HCT116 (cell line): ENCODE measurements around the gene STAMBPL1. TPM values are rescaled to one million over a fixed set of nuclear protein-coding genes. Genes with fewer than 3 reads are reported as not detected.

Experiments used
- ATAC-seq: fragments of 200-7000 bp; cut with Tn5 transposase; 2 replicates; pipeline ENCODE4 v1.9.1; 2020; ENCODE audit warnings: mild to moderate bottlenecking, moderate library complexity
- BruUV-seq: library from RNA; stranded (reverse); fragments of 400-500 nt; replicated peaks from 2 replicates; lab custom pipeline; 2021; lab: Mats Ljungman, UMichigan
- CTCF ChIA-PET: fragments of 300-600 bp; sonication (Branson Sonifier 250); formaldehyde crosslinking; loops from one replicate; lab custom pipeline; 2021; ENCODE audit warnings: antibody characterized with exemption; lab: Charles Lee
- POLR2A ChIA-PET: fragments of 300-600, 350-600 bp; sonication (Branson Sonifier 250); formaldehyde crosslinking; loops from one replicate; lab custom pipeline; 2021; ENCODE audit warnings: antibody characterized with exemption; lab: Charles Lee
- RAD21 ChIA-PET, 2 experiments: fragments of 300-600 bp; sonication (Branson Sonifier 250); formaldehyde crosslinking; loops; one replicate each; lab custom pipeline; 2023; ENCODE audit warnings: low total read pairs in 2 of 2; ENCODE audit not compliant: uncharacterized antibody in 2 of 2, unreplicated experiment in 2 of 2, low non-redundant PET in 1 of 2; lab: Charles Lee
- DNase-seq: peaks from one replicate; pipeline ENCODE4 v3.0.0-alpha.2; 2010; ENCODE audit warnings: low read depth, low spot score
- H2AFZ ChIP-seq: fragments of 200-600 bp; shearing (Covaris generic), sonication (generic); 2 replicates; pipeline ENCODE4 v1.6.1; 2017; ENCODE audit warnings: low read depth, mixed run types, mixed read lengths, antibody characterized with exemption, low read length; ENCODE audit not compliant: poor library complexity, severe bottlenecking
- H3K27ac ChIP-seq: 2 replicates; pipeline ENCODE4 v1.5.1; 2012; ENCODE audit warnings: low read depth, low read length
- H3K27me3 ChIP-seq: fragments of 200-600 bp; sonication (generic); 2 replicates; pipeline ENCODE4 v1.6.1; 2016; ENCODE audit warnings: mixed run types, low read length, mixed read lengths; ENCODE audit not compliant: insufficient read depth
- H3K36me3 ChIP-seq, 2 experiments: fragments of 200-500 bp in 1 of 2; fragments of 200-600 bp in 1 of 2; sonication (Bioruptor generic) in 1 of 2; sonication (generic) in 1 of 2; 2 replicates each; pipeline versions ENCODE4 v1.5.1 to v1.6.1; 2014 to 2016; ENCODE audit warnings: low read length in 2 of 2, inconsistent platforms in 1 of 2, mixed read lengths in 1 of 2, mixed run types in 1 of 2; ENCODE audit not compliant: insufficient read depth in 2 of 2, control insufficient read depth in 1 of 2
- H3K4me1 ChIP-seq, 2 experiments: fragments of 200-600 bp in 1 of 2; sonication (generic) in 1 of 2; 2 replicates each; pipeline versions ENCODE4 v1.5.1 to v1.6.1; 2012 to 2017; ENCODE audit warnings: low read length in 2 of 2, inconsistent platforms in 1 of 2, mild to moderate bottlenecking in 1 of 2, mixed read lengths in 1 of 2, mixed run types in 1 of 2, moderate library complexity in 1 of 2; ENCODE audit not compliant: insufficient read depth in 2 of 2, control insufficient read depth in 1 of 2
- H3K4me2 ChIP-seq: fragments of 200-600 bp; sonication (generic); 2 replicates; pipeline ENCODE4 v1.6.1; 2017; ENCODE audit warnings: mixed run types, low read length, mixed read lengths
- H3K4me3 ChIP-seq, 2 experiments: fragments of 200-600 bp in 1 of 2; sonication (generic) in 1 of 2; replicated peaks in 1 of 2; 2 replicates each; pipeline ENCODE4 v1.5.1; 2011 to 2016; ENCODE audit warnings: low read length in 2 of 2, control low read depth in 1 of 2, low read depth in 1 of 2, mild to moderate bottlenecking in 1 of 2, mixed read lengths in 1 of 2, mixed run types in 1 of 2
- H3K79me2 ChIP-seq: fragments of 200-600 bp; sonication (generic); 2 replicates; pipeline ENCODE4 v1.6.1; 2017; ENCODE audit warnings: mild to moderate bottlenecking, mixed run types, low read length, moderate library complexity, mixed read lengths; ENCODE audit not compliant: insufficient read depth
- H3K9ac ChIP-seq: fragments of 200-600 bp; sonication (generic); 2 replicates; pipeline ENCODE4 v1.6.1; 2016; ENCODE audit warnings: low read length, mixed read lengths
- H3K9me2 ChIP-seq: fragments of 200-600 bp; sonication (generic), shearing (Covaris generic); 2 replicates; pipeline ENCODE4 v1.6.1; 2017; ENCODE audit warnings: mixed run types, mild to moderate bottlenecking, moderate library complexity; ENCODE audit not compliant: insufficient read depth
- H3K9me3 ChIP-seq, 2 experiments: fragments of 200-500 bp in 1 of 2; fragments of 200-600 bp in 1 of 2; sonication (Bioruptor generic) in 1 of 2; sonication (generic) in 1 of 2; 2 replicates each; pipeline ENCODE4 v1.6.1; 2014 to 2017; ENCODE audit warnings: low read length in 2 of 2, mixed read lengths in 2 of 2, inconsistent platforms in 1 of 2, low read depth in 1 of 2, mild to moderate bottlenecking in 1 of 2, mixed run types in 1 of 2, moderate library complexity in 1 of 2; ENCODE audit not compliant: control insufficient read depth in 1 of 2, insufficient read depth in 1 of 2
- H4K20me1 ChIP-seq: fragments of 200-600 bp; sonication (generic), shearing (Covaris generic); 2 replicates; pipeline ENCODE4 v1.6.1; 2017; ENCODE audit warnings: mixed run types, mild to moderate bottlenecking, moderate library complexity; ENCODE audit not compliant: insufficient read depth
- ATF3 ChIP-seq: IDR thresholded peaks from 2 replicates; pipeline ENCODE4 v1.6.1; 2012
- CEBPB ChIP-seq: IDR thresholded peaks from 2 replicates; pipeline ENCODE4 v1.6.1; 2012; ENCODE audit warnings: low read depth
- EGR1 ChIP-seq: IDR thresholded peaks from 2 replicates; pipeline ENCODE4 v1.6.1; 2012; ENCODE audit warnings: low read depth
- ELF1 ChIP-seq: IDR thresholded peaks from 2 replicates; pipeline ENCODE4 v1.6.1; 2012; ENCODE audit warnings: low read depth, borderline replicate concordance
- EZH2 ChIP-seq: fragments of 200-600 bp; sonication (generic); IDR thresholded peaks from 2 replicates; pipeline ENCODE4 v1.6.1; 2017; ENCODE audit warnings: antibody characterized with exemption, mixed run types
- EZH2phosphoT487 ChIP-seq: fragments of 200-600 bp; IDR thresholded peaks from 2 replicates; pipeline ENCODE4 v1.6.1; 2018; ENCODE audit warnings: antibody characterized with exemption, borderline replicate concordance
- JUND ChIP-seq: IDR thresholded peaks from 2 replicates; pipeline ENCODE4 v1.6.1; 2012
- MAX ChIP-seq: IDR thresholded peaks from 2 replicates; pipeline ENCODE4 v1.6.1; 2012
- POLR2A ChIP-seq: IDR thresholded peaks from 2 replicates; pipeline ENCODE4 v1.7.0; 2011; ENCODE audit warnings: borderline replicate concordance; ENCODE audit not compliant: insufficient read depth, insufficient read length; ENCODE audit errors: extremely low read depth
- POLR2AphosphoS5 ChIP-seq: IDR thresholded peaks from 2 replicates; pipeline ENCODE4 v1.6.1; 2011; ENCODE audit warnings: mild to moderate bottlenecking, low read depth, low read length, moderate library complexity
- RAD21 ChIP-seq: IDR thresholded peaks from 2 replicates; pipeline ENCODE4 v1.6.1; 2012; ENCODE audit warnings: low read depth, mild to moderate bottlenecking
- REST ChIP-seq: IDR thresholded peaks from 2 replicates; pipeline ENCODE4 v1.6.1; 2012; ENCODE audit warnings: low read depth
- SIN3A ChIP-seq: IDR thresholded peaks from 2 replicates; pipeline ENCODE4 v1.6.1; 2012; ENCODE audit warnings: low read depth
- SP1 ChIP-seq: IDR thresholded peaks from 2 replicates; pipeline ENCODE4 v1.6.1; 2012; ENCODE audit warnings: low read depth
- SRF ChIP-seq: IDR thresholded peaks from 2 replicates; pipeline ENCODE4 v1.6.1; 2012; ENCODE audit warnings: low read depth
- TCF7L2 ChIP-seq: IDR thresholded peaks from 2 replicates; pipeline ENCODE4 v1.7.0; 2011; ENCODE audit warnings: borderline replicate concordance, inconsistent platforms; ENCODE audit not compliant: insufficient read depth, insufficient read length; ENCODE audit errors: extremely low read depth
- YY1 ChIP-seq: IDR thresholded peaks from 2 replicates; pipeline ENCODE4 v1.6.1; 2011; ENCODE audit warnings: low read length, low read depth, moderate library complexity, mild to moderate bottlenecking; ENCODE audit not compliant: insufficient replicate concordance; ENCODE audit errors: extremely low read depth
- ZFX ChIP-seq: fragments of 450-650 bp; IDR thresholded peaks from 2 replicates; pipeline ENCODE4 v1.6.1; 2017
- ZNF274 ChIP-seq: fragments of 200-500 bp; sonication (Bioruptor generic); IDR thresholded peaks from 2 replicates; pipeline ENCODE4 v1.6.1; 2014; ENCODE audit warnings: mild to moderate bottlenecking, low read depth, low read length, inconsistent platforms
- intact Hi-C: fragments of 100-400 bp; cut with micrococcal nuclease; formaldehyde crosslinking; loops from 2 replicates; pipeline ENCODE4 v1.10.0; 2022
- total RNA-seq: library from RNA; stranded (reverse); gene quantifications from one replicate; pipeline ENCODE4 v1.2.1, GENCODE V29; 2021; ENCODE audit not compliant: unreplicated experiment
- TF ChIP-seq, protein P1 (sequence below), 3 experiments: fragments of 200-600 bp in 1 of 3; sonication (generic) in 1 of 3; IDR thresholded peaks in 2 of 3; conservative IDR thresholded peaks in 1 of 3; 2 replicates each; pipeline ENCODE4 v1.5.1; 2012 to 2017; ENCODE audit warnings: low read depth in 2 of 3, low read length in 2 of 3, antibody characterized with exemption in 1 of 3, borderline replicate concordance in 1 of 3, control low read depth in 1 of 3, mild to moderate bottlenecking in 1 of 3, mixed read lengths in 1 of 3, mixed run types in 1 of 3, moderate library complexity in 1 of 3; ENCODE audit not compliant: insufficient read depth in 1 of 3
- TF ChIP-seq, protein P2 (sequence below): IDR thresholded peaks from 2 replicates; pipeline ENCODE4 v1.6.1; 2011; ENCODE audit warnings: mild to moderate bottlenecking, low read length, moderate library complexity; ENCODE audit not compliant: insufficient replicate concordance; ENCODE audit errors: extremely low read depth

Gene STAMBPL1
- total RNA-seq, 1 experiment from 2014 or later: 11.0 TPM

- DNase-seq (peak; percentile 18), ATAC-seq (no peak)
- intact Hi-C loops: no loop called here
- peak overlapping the region; percentile 64 for H3K4me2 ChIP-seq
- RAD21 ChIA-PET: no interaction called here
- H3K4me1 ChIP-seq: peaks cover 19 to 45% of the 10 kb centered on the region in 2 experiments
- POLR2A ChIA-PET: interaction anchor here (1.1 kb wide), 1 partner anchor 33 kb away, joined by 3 read pairs; no protein-coding TSS in a partner anchor
- peak overlapping the region; percentile 1; the same call in 1 of the 2 replicates for H3K27ac ChIP-seq
- H2AFZ ChIP-seq: peak overlapping the region; percentile 44
- no peaks in the 10 kb centered on the region for H3K9me2 ChIP-seq
- H3K9me3 ChIP-seq: no peaks in the 10 kb centered on the region
- BruUV-seq: no TSS peak
- no peaks in the 10 kb centered on the region for H3K36me3 ChIP-seq
- CTCF ChIA-PET: no interaction called here
- H4K20me1 ChIP-seq: no peaks in the 10 kb centered on the region
- no peaks in the 10 kb centered on the region for H3K79me2 ChIP-seq
- peak overlapping the region in 1 of 2 experiments; percentile 41; a peak in 2 of 4 replicates for H3K4me3 ChIP-seq
- H3K27me3 ChIP-seq: no peaks in the 10 kb centered on the region
- 0 out of 2 replicates have a peak overlapping the region, but pooled peaks have one; percentile 0 for H3K9ac ChIP-seq
- TF ChIP-seq ZFX (no peak), REST (no peak), ELF1 (no peak), MAX (no peak), TCF7L2 (no peak), EZH2phosphoT487 (no peak), JUND (peak; percentile 68), CEBPB (peak; percentile 79), POLR2AphosphoS5 (no peak), EGR1 (no peak), SIN3A (no peak), EZH2 (no peak), POLR2A (no peak), ATF3 (no peak), ZNF274 (no peak), RAD21 (no peak), SP1 (peak; percentile 66), YY1 (no peak), SRF (peak; percentile 27; the same call in 1 of the 2 replicates)
- TF ChIP-seq, protein P1, sequence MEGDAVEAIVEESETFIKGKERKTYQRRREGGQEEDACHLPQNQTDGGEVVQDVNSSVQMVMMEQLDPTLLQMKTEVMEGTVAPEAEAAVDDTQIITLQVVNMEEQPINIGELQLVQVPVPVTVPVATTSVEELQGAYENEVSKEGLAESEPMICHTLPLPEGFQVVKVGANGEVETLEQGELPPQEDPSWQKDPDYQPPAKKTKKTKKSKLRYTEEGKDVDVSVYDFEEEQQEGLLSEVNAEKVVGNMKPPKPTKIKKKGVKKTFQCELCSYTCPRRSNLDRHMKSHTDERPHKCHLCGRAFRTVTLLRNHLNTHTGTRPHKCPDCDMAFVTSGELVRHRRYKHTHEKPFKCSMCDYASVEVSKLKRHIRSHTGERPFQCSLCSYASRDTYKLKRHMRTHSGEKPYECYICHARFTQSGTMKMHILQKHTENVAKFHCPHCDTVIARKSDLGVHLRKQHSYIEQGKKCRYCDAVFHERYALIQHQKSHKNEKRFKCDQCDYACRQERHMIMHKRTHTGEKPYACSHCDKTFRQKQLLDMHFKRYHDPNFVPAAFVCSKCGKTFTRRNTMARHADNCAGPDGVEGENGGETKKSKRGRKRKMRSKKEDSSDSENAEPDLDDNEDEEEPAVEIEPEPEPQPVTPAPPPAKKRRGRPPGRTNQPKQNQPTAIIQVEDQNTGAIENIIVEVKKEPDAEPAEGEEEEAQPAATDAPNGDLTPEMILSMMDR (IDR thresholded peaks at IDR 0.05 in 2 of 3, conservative IDR thresholded peaks at IDR 0.05 in 1 of 3; ENCODE audit: borderline replicate concordance in 1 of 3, insufficient read depth in 1 of 3, low read depth in 2 of 3, low read length in 2 of 3): no peak
- TF ChIP-seq, protein P2, sequence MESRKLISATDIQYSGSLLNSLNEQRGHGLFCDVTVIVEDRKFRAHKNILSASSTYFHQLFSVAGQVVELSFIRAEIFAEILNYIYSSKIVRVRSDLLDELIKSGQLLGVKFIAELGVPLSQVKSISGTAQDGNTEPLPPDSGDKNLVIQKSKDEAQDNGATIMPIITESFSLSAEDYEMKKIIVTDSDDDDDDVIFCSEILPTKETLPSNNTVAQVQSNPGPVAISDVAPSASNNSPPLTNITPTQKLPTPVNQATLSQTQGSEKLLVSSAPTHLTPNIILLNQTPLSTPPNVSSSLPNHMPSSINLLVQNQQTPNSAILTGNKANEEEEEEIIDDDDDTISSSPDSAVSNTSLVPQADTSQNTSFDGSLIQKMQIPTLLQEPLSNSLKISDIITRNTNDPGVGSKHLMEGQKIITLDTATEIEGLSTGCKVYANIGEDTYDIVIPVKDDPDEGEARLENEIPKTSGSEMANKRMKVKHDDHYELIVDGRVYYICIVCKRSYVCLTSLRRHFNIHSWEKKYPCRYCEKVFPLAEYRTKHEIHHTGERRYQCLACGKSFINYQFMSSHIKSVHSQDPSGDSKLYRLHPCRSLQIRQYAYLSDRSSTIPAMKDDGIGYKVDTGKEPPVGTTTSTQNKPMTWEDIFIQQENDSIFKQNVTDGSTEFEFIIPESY: no peak
These were observed 31.5 kb upstream of the STAMBPL1 start for GRCh38 chr10:88848499-88848898.
